Skin of body (tissue), 2 donors: Measurements from ENCODE around the gene DENND11. TPM values are rescaled to one million over a fixed set of nuclear protein-coding genes. Genes with fewer than 3 reads are reported as not detected.

Experiments used
- DNase-seq: peaks from one replicate; lab custom pipeline; 2025; lab: John Stamatoyannopoulos, UW
- total RNA-seq: library from RNA; depleted of rRNA; stranded (reverse); fragments of >200 nt; gene quantifications from one replicate; pipeline ENCODE4 v1.2.3, GENCODE V29; 2014

Gene DENND11
- total RNA-seq, 1 donor from 2014 or later = 14.7 TPM

DNA sequence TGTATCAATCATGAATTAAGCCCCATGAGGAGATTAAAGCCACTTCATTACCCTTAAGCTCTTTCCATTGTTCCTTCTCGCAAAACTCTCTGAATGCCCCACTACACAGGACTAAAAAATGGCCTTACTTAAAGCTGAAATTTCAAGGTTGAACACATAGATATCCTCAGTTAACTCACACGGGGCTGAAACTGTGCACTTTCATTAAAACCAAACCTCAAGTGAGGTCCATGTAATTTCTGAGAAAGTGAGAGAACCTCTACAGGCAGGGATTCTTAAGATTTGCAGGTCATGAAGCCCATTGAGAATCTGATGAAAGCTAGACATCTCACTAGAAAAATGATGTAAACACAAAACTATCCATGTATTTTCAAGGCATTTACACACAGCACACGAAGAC is 15.9 kb downstream of the DENND11 start:
- no peak for DNase-seq

DNA sequence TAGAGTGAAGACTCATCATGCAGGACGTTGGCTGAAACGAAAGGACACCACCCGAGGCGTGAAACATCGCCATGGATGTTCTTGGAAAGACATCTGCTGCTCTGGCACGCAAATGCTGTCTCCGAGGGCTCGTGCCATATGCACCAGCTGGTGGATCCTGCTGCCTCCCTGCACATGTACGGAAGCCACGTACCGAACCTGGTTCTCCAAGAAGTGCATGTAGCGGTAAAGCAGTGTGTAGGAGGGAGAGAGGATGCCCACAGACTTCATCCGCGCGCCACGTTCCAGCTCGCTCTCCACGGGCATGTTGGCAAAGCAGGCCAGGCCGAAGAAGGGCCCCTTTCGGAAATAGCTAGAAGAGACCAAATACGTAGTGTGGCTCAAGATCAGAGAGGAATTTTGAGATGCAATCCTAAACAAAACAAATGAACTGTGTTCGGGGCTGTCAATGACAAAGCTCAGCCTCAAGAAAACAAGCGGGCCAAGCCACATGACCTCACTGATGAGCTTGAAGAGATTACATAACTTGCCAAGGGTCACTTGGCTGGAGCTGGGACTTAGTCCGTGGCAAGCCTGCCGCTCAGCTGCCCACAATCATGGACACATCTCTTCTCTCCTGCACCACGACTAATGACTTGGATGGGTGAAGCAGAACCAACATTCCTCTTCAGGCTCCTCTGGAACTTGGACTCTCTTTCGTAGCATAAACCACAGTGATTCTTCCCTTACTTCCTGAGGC is 16.5 kb downstream of the DENND11 start:
- DNase-seq = no peak

DNA sequence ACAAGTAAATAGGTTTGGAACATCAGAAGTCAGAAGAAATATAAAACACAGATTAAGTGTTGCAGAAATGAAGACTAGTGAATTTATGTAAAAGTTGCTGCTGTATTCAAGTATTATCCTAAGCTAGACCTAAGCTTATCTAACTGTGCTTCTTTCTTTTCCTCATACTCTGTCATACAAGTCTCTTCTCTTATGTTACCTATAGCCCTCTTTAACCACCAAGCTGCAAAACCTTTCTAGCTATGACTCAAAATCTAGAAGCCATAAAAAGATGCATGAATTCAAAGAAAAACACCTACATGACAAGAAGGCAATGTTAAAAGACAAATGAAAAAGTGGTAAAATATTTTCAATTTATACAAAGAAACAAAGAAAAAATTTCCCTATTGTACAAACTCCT is 23.0 kb downstream of the DENND11 start:
- no peak for DNase-seq

DNA sequence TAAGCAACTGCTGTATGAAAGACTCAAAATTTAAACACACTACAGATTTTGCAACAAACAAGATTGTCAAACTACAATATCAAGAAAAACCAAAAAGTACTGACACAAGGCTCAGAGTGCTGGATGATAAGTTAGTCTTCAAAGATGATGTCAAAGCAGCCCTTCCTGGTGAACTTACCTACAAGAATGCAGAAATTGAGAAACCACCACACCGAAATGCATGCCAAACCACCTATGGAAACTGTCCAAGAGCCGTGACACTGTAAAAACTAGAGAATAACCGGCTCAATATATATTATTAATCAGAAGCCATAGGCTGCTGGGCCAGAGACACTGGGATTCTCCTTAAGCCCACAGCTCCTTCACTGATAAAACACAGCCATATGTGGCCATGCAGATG is 25.3 kb downstream of the DENND11 start:
- no peak for DNase-seq

DNA sequence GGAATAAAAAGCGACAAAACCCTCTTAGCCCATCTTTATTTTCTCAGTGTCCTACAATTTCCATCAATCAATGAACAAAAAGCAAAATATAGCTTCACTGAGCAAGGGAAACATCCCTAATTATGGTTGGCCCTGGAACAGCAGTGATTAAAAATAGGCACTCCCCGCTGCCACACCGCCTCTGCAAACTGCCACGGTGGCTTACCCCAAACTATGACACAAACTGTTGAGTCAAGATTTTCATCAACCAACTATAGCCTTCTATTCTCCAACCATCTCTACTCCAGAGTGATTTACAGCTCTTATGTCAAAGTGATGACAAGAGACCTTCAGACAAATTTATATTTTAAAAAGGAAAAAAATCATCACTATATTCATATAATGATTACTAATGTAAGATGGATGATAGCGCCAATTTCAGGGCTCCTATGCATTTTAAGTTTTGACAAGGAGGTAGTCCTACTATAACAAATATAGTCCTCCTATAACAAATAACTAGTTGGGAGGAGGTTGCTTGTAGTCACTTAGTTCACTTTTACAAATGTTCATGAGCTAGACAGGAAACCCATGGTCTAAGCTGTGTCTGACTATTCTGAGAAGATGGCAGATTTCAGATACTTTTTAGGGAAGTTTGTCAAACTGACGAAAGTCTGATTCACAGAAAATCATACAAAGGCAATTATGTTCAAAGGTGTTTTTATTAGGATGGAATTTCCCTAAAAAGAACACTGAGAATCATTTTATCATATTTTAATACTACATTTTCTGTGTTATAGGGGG is 26.3 kb downstream of the DENND11 start:
- no peak for DNase-seq

DNA sequence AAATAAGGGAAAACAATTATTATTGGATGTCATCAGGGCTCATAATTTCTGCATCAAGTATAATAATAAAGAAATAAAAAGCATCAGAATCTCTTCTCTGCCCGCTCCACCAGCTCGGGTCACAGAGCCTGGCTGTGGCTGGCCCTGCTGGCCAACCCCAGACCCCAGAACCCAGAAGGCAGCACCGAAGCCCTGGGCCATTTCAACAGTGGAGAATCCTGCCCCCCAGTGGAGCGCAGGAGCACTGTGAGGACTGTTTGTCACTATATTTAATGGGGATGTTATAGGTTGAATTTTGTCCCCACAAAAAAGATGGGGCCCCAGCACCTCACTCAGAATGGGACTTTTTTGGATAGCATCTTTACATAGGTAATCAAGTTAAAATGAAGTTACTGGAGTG is 27.3 kb downstream of the DENND11 start:
- DNase-seq = no peak

DNA sequence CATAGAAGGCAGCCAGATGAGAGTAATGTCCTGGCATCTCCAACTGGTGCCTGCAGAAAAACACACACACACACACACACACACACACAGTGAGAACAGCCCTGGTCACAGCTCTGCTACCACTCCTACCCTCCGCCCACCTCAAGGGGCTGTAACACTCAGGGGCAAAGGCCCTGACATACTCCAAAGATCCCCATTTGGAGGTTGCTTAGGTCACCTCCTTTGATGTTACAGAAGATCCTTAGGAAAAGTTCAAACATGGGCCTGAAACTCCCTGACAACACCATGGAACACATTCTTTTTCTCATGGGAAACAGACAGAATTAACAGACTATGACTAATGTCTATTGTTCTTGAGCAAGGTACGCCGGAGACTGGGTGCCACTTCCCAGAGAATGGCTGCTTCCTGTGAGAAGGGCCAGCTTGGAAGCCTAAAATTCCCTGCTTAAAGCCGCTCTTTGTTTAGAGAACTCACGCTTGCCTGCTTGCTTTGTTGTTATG is 27.7 kb downstream of the DENND11 start:
- DNase-seq = no peak

DNA sequence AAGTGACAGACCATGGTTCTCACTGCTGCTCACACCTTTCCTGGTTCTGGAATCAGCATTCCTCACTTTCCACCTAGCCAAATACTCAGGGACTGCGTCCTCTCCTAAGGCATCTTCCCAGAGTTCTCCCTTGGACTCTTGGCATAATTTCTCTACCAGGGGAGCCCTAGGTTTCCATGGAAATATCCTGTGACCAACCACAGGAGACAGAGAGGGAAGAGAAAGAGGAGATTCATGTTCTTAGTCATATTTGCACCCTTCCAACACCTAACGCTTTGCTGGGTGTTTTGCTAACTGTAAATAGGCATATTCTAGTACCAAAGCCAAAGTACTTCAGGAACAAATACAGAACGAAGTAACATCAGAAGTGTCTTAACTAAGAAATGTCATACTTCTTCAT is 28.6 kb downstream of the DENND11 start:
- DNase-seq = no peak

DNA sequence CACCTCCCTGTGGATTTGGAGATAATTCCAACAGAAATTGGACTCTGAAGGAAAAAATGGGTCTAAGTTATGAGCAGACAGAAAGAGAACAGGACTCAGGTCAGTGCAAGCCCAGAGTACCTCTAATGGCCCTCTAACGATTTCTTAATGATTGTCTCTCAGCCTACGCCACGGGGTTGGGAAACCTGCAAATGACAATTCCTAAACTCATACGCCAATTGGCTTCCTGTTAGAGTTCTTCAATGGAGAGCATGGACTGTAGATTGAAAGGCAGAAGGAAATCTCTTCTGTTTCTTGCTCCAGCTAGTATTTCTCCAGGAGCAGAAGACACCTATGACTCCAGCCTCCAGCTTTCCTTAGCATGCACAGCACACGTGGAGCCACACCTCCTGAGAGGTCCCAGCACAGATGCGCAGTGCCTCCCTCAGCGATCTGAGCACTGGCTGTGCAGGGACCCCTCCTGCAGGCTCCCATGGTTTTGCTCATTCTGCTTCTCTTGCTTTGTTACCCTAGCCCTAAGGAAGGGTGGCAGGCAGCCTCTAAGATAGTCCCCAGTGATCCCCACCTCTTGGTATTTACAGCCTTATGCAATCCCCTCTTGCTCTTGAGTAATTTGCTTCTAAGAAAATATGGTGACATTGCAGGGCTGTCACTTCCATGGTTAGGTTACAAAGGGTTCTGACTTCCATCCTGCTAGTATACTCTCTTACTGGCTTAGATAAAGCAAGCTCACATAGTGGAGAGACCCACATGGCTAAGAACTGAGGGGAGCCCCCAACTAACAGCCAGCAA is 30.1 kb downstream of the DENND11 start:
- no peak for DNase-seq

DNA sequence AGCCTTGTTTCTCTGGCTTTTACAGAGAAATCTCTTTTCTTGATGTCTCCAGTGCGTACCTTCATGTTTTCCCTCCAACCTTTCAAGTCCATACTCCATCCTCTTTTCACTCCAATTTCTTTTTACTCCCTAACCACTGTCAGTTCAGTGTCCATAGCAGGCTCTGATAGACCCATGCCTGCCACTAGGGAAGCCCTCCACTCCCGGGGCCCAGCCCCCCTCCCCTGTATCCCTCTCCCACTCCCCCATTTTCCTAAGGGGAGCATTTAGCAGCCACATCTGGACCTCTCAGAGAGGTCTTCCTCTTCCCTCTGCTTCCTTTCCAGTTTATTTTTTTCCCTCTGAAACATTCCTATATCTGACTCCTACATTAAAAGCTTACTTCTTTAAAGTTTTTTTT is 33.1 kb downstream of the DENND11 start:
- no peak for DNase-seq

DNA sequence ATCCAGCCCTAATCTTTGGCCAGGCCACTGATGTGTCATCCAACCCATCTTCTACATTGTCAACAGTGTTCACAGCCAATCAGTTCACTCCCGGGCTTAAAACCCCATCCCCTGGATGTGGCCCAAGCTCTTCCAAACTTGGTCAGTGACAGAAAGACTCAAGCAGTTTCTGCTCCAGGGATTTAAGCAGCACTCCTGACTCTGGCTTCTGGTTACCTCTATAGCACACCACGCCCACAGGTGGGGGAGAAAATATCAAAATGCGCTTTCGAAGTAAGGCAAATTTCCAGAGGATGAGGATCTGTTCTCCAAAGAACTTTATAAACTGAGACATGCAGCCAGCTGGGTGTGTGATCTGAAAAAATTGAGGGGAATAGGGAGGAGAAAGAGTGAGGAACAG is 35.9 kb downstream of the DENND11 start:
- DNase-seq = no peak

DNA sequence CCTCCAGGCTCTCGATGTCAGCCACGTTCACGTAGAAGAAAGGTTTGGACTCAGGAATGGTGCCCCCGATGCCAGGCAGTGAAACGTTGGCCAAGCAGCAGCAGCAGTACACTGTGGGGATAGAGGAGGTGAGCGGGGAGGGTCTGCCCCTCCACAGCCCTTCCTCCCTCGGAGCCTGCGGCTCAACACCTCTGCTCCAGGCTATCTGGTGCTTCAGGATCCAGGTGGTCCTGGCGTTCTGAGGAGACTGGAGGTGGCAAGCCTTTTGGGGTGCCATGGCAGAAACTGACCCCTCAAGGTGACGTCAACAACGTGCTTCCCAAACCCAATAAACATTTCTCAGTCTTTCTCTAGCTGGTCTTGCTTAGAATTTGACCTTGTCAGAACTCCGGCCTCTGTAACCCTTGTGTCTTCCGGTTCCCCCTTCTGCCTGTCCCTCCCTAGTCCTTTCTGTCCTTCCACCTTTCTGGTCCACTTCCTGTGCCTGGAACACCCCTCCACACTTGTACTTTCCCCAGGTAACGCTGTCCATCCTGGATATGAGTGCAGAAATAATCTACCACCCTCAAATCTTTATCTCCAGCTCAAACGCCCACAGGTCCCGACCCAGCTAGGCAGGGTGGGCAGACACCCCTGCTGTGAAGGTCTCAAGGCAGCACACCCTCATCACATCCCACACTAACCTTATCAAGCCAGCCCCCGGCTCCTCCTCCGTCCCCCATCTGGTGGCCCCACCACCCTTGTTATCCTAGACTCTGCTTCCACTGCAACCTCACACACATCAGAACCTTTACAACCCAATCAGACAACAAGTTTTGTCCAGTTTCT is 36.5 kb downstream of the DENND11 start:
- no peak for DNase-seq

DNA sequence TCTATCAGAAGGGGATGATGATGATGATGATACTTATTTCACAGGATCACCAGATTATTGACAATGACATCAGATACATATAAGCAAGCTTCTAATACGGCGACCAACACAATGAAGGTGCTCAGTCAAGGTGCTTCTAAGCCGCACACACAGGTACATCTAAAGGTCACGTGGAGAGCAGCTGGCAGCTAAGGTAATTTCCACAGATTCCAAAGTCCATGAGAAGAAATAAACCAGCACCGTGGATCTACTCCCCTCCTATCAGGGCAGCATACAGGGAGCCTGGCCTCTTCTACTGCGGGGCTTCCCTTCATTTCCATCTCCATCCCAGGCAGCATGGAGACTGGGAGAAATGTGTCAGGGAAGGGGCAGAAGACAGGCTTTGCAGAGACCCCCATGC is 37.5 kb downstream of the DENND11 start:
- no peak for DNase-seq

DNA sequence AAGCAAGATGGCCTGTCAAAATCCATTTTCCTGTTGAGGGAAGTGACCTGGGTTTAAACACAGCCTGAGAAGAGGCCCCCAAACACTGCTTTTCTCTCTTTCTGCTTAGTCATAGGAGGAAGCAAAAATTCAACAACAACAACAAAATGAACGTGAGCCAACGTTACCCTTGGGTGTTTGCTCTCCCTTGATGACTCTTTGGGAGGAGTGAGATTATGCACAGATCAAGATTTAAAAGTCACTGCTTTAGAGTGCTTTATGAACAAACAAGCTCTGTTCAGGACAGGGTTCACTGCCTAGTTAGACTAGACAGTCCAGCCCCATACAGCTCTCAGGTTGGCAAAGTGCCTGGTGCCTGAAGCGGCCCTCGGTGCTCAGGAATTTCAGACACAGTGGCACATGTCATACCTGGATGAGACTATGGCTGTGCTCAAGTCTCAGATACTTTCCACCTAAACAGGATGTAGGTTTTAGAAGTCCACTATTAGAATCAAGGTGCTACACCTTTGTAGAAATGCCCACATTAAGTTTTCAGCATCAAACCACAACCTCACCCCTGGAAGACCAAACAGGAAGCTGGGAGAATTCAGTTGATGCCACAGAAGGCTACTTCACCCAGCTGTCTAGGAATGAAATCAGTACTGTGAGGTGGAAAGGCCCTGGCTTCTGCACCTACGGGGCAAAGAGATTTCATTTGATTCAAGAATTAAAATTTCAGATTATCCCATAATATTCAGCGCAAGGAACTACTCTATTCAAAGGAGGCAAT is 38.7 kb downstream of the DENND11 start:
- DNase-seq = no peak

DNA sequence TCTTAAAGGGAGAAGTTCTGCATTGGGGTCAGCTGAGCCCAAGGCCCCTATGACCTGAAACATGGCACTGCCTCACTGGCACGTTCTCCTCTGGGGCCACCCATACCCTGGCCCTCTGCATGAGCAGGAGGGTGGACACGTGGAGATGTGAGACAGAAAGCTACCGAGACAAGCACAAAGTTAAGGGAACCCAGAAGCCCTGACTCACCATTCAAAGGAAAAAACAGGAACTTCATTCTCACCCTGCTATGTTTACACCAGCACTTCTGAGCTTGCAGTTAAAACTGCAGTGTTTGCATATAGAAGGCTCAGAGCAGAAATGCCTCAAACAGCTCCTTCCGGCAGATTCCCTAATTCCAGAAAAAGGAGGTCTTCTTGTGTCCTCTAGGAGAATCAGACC is 41.7 kb downstream of the DENND11 start:
- no peak for DNase-seq

DNA sequence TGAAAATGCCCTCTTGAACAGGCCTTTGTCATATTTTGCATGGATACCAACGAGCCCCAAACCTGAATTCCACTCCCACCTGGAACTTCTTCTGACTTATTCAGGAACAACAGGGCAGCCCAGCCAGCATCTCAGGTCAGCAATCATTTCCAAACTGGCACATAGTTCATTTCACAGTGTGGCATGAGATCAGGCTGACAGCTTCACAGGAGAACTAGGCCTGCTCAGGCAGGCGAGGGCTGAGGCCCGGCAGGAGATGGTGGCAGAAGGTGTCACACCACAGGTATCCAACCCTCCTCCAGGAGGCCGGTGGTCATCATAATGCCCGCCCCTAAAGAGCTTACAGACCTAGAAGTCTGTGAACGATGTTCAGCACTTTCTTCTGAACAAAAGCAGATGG is 42.5 kb downstream of the DENND11 start:
- DNase-seq = no peak

DNA sequence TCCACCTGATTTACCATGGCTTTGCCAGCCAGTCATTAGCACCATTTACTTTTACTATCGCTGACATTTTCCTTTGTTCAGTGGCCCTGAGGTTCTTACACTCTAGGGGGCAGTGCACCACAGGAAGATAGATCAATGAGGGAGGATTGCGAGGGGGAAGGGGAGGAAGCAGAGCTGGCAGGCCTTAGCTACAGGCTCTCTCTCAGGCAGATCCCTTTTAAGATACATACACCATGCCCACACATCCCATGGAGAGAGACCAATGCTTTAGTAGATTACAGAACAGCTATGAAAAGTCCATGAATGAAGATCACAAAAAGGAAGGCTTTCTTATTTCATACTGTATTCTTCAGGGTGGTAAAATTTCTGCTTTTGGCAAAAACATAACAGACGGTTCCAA is 47.4 kb downstream of the DENND11 start:
- peak; percentile 23 for DNase-seq

DNA sequence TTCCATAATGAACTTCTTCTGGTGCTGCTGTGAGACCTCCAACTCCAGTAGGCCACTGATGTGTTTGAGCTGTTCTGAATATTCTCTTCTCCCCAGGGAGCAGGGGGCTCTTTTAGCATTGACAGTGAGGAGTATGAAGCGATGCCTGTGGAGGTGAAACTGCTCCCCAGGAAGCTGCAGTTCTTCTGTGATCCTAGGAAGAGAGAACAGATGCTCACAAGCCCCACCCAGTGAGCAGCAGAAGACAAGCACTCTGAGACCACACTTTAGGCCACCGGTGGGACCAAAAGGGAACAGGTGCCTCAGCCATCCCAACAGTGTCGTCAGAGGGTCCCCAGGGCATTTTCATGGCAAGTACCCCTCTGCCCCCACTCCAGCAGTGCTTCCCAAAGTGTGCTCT is 49.3 kb downstream of the DENND11 start:
- DNase-seq = no peak
